ENCODE measurements around the gene SDC1.
"Not testable (repeated sequence)": the region's sequence is repeated elsewhere in the genome, so short reads cannot be mapped to it uniquely, and the experiment has no call there.

SDC1 gene, protein sequence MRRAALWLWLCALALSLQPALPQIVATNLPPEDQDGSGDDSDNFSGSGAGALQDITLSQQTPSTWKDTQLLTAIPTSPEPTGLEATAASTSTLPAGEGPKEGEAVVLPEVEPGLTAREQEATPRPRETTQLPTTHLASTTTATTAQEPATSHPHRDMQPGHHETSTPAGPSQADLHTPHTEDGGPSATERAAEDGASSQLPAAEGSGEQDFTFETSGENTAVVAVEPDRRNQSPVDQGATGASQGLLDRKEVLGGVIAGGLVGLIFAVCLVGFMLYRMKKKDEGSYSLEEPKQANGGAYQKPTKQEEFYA

GRCh38 chr2:20224716-20225293 lies at the start of gene SDC1:
Gene SDC1, minus strand, starts transcription at chr2:20225130. Its CDS starts 263 bp downstream, at chr2:20224867.
- no peak for DNase-seq

DNA sequence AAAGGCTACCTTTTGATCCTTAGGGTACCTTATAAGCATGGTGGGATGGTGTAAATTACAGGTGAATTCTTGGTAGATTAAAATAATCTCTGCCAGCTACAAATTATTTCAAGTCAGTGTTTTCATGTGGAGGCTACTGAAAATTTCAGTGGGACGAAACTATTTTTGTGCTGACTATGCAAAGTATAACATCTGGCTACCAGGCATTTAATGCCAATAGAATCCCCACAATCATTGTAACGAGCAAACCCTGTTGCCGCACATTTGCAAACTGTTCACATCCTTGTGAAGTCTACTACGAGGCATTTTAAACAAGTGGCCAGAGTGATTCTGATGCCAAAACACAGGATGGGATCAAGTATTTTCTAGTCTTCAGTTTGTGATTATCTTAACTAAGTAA lies 48.1 kb upstream of the SDC1 start:
- DNase-seq = no peak

DNA sequence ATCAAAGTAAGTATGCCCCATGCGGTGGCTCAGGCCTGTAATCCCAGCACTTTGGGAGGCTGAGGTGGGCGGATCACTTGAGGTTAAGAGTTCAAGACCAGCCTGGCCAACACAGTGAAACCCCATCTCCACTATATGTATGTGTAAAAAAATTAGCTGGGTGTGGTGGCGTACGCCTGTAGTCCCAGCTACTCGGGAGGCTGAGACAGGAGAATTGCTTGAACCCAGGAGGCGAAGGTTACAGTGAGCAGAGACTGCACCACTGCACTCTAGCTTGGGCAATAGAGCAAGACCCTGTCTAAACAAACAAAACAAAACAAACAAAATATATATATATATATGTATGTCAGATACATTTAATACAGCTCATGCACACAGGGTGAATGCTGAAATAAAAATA lies 43.4 kb upstream of the SDC1 start:
- DNase-seq = not testable (repeated sequence)

- no peak for DNase-seq
These were observed 42.6 kb upstream of the SDC1 start for GRCh38 chr2:20267529-20267928.

- DNase-seq = no peak
These were observed 39.7 kb upstream of the SDC1 start for GRCh38 chr2:20264629-20265028.

DNA sequence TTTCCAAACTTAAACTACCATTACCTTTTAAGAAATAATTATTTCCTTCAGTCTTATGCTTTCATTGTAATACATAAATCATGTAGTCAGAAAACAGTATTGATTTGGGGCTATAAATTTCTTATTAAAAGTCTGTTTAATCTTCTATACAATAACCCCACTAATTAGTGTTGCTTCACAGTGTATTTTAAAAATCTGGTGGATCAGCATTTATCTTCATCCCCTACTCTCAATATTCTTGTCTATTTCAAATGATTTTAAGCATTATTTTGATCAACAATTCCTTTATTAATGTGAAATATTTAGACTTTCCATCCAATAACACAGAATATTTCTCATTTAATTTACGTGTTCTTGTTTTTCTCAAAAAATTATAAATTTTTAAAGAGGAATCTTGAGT lies 32.5 kb upstream of the SDC1 start:
- no peak for DNase-seq

GRCh38 chr2:20254731-20255130 lies 29.8 kb upstream of the SDC1 start:
- DNase-seq = no peak

GRCh38 chr2:20250436-20250835 lies 25.5 kb upstream of the SDC1 start:
- DNase-seq = no peak

DNA sequence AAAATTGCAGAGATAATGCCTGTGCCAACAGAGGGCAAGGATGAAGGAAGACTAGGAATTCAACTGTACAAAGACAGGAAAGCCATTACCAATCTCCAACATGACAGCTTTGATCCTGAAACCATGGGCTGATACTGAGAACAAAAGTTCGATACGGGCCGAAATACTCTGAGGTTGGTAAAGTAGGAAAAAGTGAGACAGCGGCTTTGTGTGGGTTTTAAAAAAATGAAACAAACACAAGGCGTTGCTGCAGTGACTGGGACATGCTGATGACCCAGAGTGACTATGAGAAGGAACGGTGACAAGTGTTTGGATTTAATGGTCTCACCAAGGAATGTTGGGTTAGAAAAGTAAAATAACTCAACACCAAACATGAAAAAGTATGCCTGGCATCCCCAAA lies 24.2 kb upstream of the SDC1 start:
- DNase-seq = no peak

DNA sequence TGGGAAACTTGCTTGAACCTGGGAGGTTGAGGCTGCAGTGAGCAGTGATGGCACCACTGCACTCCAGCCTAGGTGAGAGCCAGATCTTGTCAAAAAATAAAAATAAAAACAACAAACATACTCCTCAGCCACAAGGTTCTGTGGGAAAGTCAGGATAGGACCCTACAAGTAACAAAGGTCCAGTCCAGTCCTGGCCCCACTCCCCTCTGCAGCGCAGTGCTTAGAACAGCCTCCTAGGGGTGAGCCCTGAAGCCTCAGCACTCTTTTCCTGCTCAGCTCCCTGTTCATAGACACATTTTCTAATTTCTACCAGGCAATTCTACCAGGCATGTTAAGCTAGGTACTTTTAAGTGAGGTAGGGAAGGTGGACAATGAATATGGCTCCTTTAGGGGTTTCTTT lies 22.2 kb upstream of the SDC1 start:
- no peak for DNase-seq

DNA sequence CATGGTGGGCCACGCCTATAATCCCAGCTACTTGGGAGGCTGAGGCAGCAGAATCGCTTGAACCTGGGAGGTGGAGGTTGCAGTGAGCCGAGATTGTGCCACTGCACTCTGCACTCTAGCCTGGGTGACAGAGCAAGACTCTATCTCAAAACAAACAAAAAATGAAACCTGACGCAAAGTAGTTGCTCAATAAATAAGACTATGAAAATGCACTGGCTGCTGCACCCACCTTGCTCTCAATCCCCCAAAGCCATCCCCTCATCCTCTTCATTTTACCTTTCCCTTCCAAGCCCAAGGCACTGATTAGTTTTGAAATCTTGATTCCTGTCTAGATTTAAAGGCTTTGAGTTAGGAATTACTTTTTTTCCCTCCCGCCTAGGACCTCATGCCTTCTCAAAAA lies 18.7 kb upstream of the SDC1 start:
- DNase-seq = not testable (repeated sequence)

- DNase-seq = no peak
These were observed 17.9 kb upstream of the SDC1 start for GRCh38 chr2:20242727-20243377.

GRCh38 chr2:20241973-20242726 lies 17.2 kb upstream of the SDC1 start:
- no peak for DNase-seq

DNA sequence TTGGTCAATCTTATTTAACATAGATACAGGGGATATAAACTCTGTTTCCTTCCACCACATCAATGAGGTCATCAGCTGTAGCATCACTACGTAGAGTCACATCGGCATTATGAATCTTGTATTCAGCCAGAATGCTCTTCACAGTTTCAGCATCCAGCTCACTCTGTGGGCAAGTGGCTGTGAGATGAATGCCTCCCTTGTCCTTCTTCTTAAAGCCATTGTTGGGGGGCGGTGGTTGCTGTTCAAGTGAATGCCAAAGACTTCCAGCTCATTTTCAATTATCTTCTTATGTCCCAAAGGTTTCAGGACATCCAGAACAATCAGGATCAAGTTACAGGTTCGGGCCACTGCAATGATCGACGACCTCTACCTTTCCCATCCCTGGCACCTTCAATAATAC lies 15.4 kb upstream of the SDC1 start:
- not testable (repeated sequence) for DNase-seq

DNA sequence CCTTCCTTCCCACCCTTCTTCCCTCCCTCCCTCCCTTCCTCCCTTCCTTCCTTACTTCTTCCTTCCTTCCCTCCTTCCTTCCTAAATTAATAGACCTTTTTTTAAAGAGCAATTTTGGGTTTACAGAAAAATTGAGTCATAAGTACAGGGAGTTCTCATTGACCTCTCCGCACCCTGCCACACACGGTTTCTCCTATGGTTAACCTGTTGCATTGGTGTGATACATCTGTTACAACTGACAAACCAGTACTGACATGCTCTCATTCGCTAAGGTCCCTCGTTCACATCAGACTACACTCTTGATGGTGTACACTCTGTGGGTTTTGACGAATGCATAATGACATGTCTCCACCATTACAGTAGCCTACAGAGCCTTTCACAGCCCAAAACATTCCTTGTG lies 11.6 kb upstream of the SDC1 start:
- no peak for DNase-seq

DNA sequence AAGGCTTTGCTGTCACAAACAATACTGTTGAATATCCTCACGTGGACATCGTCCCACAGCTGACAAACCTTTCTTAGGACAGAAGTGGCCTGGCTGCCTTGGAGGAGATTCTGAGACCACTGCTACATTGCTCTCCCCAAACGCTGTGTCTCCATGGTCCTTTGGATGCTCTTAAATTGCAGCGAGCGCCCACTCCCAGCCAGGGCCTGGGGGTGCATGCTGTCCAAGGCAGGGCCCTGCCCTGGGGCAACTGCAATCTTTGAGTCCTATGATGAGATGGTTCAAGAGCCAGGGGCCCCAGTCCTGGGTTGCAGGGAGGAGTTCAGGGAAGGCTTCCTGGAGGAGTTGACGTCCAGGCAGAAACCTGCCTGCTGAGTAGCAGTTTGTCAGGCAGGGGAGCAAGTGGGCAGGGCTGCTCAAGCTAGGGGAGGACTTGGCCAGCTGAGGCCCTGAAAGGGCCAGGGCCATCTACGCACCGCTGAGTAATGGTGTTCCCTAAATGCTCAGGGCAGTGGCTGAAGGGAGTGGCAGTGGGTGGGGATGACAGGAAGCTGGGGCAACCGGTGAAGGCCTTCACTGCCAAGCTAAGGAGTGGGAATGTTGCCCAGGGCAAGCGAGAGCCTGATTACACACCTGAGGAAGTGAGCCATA lies 10.8 kb upstream of the SDC1 start:
- DNase-seq = no peak

GRCh38 chr2:20234597-20234996 lies 9.7 kb upstream of the SDC1 start:
- DNase-seq = not testable (repeated sequence)

- DNase-seq = no peak
These were observed 7.9 kb upstream of the SDC1 start for GRCh38 chr2:20232837-20233207.

- no peak for DNase-seq
These were observed 6.7 kb upstream of the SDC1 start for GRCh38 chr2:20231598-20232026.

- no peak for DNase-seq
These were observed 6.2 kb upstream of the SDC1 start for GRCh38 chr2:20231159-20231558.

- no peak for DNase-seq
These were observed 5.1 kb upstream of the SDC1 start for GRCh38 chr2:20230114-20230425.

DNA sequence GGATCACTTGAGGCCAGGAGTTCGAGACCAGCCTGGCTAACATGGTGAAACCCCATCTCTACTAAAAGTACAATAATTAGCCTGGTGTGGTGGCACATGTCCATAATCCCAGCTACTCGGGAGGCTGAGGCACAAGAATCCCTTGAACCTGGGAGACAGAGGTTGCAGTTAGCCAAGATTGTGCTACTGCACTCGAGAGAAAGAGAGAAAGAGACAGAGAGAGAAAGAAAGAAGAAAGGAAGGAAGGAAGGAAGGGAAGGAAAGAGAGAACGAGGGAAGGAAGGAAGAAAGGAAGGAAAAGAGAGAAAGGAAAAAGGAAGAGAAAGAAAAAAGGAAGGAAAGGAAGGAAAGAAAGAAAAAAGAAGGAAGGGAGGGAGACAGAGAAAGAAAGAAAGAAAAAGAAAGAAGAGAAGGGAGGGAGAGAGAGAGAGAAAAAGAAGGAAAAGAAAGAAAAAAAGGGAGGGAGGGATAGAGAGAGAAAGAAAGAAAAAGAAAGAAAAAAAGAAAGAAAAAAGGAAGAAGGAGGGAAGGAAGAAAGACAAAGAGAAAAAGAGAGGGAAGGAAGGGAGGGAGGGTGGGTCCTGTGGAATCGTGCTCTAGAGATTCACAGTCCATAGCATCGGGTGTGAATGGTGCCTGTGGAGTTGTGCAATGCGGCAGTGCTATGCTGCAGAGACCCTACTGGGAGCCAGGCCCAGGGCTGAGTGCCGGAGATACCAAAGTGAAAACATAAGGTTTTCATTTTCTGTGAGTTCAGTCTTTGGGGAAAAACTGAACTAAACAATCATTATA lies 4.6 kb upstream of the SDC1 start:
- no peak for DNase-seq

All from NCI-H1092 treated with DMSO at 0.1 percent for 48 hours (cell line).